ENCODE measurements around the gene REXO5.

DNA sequence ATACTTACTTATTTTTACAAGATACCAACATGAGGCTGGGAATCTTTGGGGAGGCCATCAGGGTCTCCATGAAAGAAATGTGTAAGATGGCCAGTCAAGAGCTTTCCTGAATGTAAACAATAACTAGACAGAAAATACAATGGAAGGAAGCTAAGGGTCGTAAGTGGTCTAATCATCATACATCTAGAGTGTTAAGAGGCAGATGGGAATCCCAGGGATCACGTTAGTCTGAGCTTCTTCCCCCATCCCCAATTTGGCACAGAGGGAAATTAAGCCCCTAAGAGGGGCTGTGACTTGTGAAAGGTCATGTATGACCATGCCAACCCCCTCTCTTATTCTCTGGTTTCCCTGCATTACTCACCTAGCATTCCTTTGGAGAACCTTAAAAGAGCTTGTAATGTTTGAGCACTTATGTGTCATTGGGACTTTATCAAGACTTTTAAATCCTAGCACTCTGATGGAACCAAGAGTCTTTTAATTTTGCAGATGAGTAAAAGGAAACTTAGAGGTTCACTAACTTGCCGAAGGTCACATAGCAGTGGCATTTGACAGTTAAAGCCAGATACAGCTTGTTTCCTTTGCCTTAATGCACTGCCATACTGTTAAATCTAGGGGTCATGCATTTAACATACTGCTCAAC, 47.8 kb downstream of the REXO5 start:
- TF ChIP-seq, protein P1, sequence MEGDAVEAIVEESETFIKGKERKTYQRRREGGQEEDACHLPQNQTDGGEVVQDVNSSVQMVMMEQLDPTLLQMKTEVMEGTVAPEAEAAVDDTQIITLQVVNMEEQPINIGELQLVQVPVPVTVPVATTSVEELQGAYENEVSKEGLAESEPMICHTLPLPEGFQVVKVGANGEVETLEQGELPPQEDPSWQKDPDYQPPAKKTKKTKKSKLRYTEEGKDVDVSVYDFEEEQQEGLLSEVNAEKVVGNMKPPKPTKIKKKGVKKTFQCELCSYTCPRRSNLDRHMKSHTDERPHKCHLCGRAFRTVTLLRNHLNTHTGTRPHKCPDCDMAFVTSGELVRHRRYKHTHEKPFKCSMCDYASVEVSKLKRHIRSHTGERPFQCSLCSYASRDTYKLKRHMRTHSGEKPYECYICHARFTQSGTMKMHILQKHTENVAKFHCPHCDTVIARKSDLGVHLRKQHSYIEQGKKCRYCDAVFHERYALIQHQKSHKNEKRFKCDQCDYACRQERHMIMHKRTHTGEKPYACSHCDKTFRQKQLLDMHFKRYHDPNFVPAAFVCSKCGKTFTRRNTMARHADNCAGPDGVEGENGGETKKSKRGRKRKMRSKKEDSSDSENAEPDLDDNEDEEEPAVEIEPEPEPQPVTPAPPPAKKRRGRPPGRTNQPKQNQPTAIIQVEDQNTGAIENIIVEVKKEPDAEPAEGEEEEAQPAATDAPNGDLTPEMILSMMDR (conservative IDR thresholded peaks at IDR 0.05; ENCODE audit: low read length): no peak
- TF ChIP-seq EZH2phosphoT487 (IDR thresholded peaks at IDR 0.05; ENCODE audit: borderline replicate concordance, low read depth, low read length): no peak
